Stimulated activated CD4-positive, alpha-beta T cell treated with anti-CD3 and anti-CD28 coated beads, Interleukin-1b, Interleukin-23, amount 100 ng/mL, for 4 hours (primary cell): ENCODE data around the gene SRGAP2.
"Not testable (repeated sequence)": the region's sequence is repeated elsewhere in the genome, so short reads cannot be mapped to it uniquely, and the experiment has no call there.

ENCODE experiments used
- DNase-seq, 2 donors: peaks; one replicate each; pipeline ENCODE4 v3.0.0-alpha.2; 2020; ENCODE audit warnings: low read depth in 2 of 2

SRGAP2 gene

DNA sequence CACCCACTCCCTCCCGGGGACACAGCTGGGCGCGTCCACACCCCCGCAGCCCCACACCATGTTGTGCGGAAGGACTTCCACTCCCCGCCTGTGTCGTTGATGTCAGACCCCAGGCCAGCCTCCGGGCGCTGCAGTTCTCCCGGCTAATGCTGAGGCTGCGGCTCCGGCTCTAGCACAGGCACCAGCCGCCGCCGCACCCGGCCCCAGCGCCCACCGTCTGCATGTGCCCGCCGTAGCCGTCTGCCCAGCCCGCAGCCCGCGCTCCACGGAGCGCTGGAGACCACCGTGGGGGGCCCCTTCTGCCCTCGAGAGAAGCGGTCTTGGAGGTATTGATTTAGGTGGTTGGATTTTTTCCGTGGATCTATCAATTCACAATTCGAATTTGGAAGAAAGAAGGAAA, 2.2 kb downstream of the SRGAP2 start:
- DNase-seq, result not testable (repeated sequence)

GRCh38 chr1:206210802-206211201, 7.5 kb downstream of the SRGAP2 start:
- DNase-seq, result not testable (repeated sequence)

DNA sequence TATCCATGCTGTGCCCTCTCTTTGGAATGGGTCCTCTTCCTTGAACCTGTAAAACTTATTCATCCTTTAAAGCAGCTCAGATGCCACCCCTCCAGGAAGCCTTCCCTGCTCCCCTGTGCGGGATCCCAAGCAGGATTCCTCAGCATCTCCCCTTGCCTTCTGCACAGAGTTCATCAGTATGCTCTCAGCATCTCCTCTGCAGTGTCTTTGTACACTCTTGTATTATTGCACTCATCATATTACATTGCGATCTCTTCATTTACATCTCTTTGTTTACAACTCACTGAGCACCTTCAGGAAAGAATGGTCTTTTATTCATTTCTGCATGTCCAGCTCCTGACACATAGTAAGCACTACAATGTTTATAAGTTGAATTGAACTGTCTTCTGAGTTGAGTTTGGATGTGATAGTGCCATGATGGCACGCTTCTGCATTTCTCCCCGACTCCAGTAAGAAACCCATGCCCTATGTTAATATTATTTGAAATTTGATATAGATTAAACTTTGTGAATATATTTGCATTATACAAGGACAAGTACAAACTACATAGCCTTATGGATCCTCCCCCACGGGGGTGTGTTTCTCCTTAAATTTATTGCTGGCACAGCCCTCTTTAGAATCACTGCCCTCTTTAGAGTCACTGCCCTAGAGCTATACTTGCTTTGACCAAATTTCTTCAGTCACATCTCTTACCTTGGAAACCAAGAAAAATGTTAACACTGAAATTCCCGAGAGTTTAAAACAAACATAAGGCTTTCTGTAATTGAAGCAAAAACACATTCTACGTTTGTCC, 12.5 kb downstream of the SRGAP2 start:
- DNase-seq, result not testable (repeated sequence)

DNA sequence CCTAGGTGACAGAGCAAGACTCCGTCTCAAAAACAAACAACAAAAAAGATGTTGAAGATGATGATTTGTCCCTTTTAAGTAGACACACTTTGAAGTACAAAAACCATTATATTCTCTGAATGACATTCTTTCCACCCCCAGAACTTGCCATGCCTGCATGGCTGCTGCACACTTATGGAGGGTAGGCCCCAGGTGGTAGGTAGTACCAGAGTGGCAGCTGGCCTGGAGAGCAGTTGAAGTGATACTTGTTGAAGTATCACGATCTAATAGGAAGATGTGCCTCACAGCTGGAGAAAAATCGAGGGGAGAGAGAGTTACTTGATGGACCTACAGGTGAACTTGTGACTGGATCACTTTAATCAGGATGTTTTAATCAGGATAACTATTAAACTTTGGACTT, 14.9 kb downstream of the SRGAP2 start:
- not testable (repeated sequence) for DNase-seq

DNA sequence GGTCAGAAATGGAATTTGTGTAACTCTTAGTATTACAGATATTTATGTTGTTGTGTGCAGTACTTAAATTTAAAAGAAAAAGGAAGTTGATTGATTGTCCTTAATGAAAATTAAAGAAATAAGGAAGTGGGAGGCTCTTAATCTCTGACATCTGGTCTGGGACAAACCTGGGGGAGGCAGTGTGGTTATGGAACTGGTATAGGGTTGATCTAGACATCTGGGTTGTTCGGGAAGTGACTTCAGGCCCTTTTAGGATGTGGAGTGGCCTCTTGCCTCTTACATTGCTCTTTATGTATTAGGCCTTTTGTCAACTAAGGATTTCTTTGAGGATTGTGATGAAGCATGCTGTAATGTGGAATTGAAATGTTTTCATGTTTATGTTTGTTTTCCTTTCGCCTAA, 15.4 kb downstream of the SRGAP2 start:
- not testable (repeated sequence) for DNase-seq

GRCh38 chr1:206219514-206220331, 16.4 kb downstream of the SRGAP2 start:
- not testable (repeated sequence) for DNase-seq

- DNase-seq, result not testable (repeated sequence)
Observed at GRCh38 chr1:206220332-206221000, 17.1 kb downstream of the SRGAP2 start.

DNA sequence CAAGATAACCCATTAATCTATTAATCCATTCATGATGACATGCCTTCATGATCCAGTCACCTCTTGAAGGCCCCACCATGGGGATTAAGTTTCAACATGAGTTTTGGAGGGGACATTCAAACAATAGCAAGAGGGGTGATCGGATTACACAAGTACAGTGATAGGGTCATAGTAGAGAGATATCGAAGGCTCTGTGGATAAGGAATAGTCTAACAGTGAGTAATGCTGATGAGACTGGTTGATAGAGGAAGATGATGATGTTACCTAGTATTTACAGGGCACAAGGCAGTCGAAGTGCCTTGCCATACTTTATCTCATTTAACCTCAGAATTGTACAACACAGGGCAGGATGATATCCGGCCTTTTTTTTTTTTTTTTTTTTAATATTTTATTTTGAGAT, 18.2 kb downstream of the SRGAP2 start:
- not testable (repeated sequence) for DNase-seq

DNA sequence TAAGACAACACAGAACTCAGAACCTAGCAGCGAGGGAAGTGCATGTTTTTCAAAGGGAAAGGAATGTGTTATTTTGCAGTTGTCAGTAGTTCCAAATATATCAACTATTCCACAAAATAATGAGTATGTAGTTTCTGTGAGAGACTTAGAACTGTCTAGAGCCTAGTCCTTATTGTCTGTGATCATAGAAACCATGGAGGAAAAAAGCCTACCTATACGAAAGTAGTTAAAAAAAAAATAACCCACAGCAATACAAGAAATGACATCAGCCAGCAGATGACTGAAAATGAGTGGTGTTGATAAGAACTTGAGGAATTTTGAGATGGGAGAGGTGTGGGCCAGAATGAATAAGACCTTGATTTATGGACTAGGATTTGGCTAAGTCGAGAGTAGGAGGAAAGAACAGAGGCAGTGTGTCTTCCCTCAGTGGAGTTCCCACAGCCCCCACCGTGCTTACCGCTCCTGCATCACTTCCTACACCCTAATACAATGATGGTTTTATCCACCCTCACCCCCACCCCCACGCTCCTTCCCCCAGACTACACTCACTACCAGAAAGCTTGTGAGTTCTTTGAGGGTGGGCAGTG, 20.9 kb downstream of the SRGAP2 start:
- DNase-seq, result not testable (repeated sequence)

DNA sequence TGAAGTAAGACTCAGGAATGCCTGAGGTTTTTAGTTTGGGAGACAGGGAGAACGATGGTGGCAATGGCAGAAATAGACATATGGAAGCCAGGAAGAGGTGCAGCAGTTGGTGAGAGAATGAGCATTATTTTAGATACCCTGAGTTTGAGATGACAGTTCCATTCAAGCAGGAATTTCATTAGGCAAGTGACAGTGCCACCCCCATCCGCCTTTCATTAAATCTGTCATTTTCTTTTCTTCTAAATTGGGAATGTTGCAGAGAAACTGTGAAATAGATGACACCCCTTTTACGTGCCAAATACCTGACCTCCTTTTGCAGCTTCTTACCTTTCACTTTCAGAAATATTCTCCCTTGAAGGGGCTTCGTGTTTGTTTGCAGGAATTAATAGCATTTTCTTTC, 22.0 kb downstream of the SRGAP2 start:
- DNase-seq, result not testable (repeated sequence)

- DNase-seq, result not testable (repeated sequence)
Observed at GRCh38 chr1:206226886-206227285, 23.5 kb downstream of the SRGAP2 start.

- DNase-seq, result not testable (repeated sequence)
Observed at GRCh38 chr1:206229286-206229685, 25.9 kb downstream of the SRGAP2 start.

GRCh38 chr1:206231989-206232388, 28.6 kb downstream of the SRGAP2 start:
- DNase-seq, result not testable (repeated sequence)

GRCh38 chr1:206232970-206233645, 29.8 kb downstream of the SRGAP2 start:
- DNase-seq, result not testable (repeated sequence)

GRCh38 chr1:206234189-206234916, 31.0 kb downstream of the SRGAP2 start:
- not testable (repeated sequence) for DNase-seq

DNA sequence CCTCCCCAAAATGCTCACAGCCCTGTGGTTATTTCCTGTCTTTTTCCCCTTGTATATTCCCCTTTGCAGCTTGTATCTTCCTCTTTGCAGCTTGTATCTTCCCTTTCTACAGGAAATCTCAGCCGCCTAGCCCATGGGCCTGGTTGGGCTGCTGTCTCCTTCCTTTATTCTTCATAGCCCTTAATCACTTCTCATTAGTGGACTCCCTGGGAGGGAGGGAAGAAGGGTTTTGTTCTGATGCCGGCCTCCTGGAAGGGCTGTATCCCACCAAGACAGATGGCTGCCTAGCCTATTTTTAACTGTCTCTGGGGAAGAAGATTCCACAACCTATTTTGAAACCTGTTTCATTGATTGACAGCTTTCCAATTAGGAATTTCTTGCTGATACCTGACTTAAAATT, 31.8 kb downstream of the SRGAP2 start:
- not testable (repeated sequence) for DNase-seq

- not testable (repeated sequence) for DNase-seq
Observed at GRCh38 chr1:206240288-206240687, 36.9 kb downstream of the SRGAP2 start.

- not testable (repeated sequence) for DNase-seq
Observed at GRCh38 chr1:206243335-206243734, 40.0 kb downstream of the SRGAP2 start.

- DNase-seq, result not testable (repeated sequence)
Observed at GRCh38 chr1:206245479-206245878, 42.1 kb downstream of the SRGAP2 start.

DNA sequence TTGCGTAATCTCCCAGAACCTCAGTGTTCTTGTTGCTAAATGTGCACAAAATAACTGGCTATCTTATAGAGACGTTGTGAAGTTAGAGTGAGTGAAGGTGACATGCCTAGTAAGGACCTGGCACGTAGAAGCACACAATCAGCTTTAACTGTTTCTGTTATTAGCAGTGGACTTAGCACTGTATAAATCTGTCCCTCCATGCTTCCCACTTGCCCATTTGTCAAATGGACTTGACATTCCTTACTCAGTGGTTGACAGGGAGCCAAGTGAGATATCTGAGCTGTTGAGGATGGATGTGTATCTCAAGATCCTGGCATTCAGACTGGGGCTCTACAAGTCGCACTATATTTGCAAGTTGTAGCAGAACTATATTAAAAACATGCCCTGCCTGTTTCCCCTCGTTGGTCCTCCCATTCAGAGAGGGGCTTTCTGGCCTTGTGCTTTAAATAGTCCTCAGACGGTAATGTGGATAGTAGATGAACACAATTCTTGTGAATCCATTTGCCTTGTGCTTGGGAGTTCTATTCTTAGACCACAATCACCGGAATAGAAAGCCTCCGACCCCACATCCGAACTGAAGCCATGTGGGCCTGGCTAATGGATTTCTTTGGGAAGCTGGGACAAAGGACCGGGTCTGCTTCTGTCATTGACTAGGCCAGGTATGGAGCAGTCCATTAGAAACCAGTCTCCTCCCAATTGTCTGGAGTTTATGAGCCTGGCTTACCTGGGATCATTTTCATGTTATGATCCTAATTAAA, 43.0 kb downstream of the SRGAP2 start:
- DNase-seq, result not testable (repeated sequence)
